Prostate gland (tissue), 2 donors: ENCODE measurements around the gene CTDSPL2.

ENCODE experiments used
- CTCF ChIP-seq, 4 experiments: fragments of 200-600 bp in 2 of 4; fragments of 450-650 bp in 2 of 4; sonication (generic) in 2 of 4; IDR thresholded peaks; 1 replicate in 3 of 4; 2 replicates in 1 of 4; pipeline ENCODE4 v1.5.1; 2016 to 2019; ENCODE audit warnings: antibody characterized with exemption in 4 of 4, mild to moderate bottlenecking in 2 of 4, moderate library complexity in 2 of 4
- POLR2A ChIP-seq: fragments of 450-650 bp; IDR thresholded peaks from one replicate; pipeline ENCODE4 v1.6.1; 2016; ENCODE audit warnings: antibody characterized with exemption, mild to moderate bottlenecking

- TF ChIP-seq CTCF (IDR thresholded peaks at IDR 0.05): no peak
- no peak for TF ChIP-seq POLR2A
These were observed 108.3 kb downstream of the CTDSPL2 start for GRCh38 chr15:44535523-44536301.
